Measurements from ENCODE around the gene LTBP1.

- TF ChIP-seq, protein P1, sequence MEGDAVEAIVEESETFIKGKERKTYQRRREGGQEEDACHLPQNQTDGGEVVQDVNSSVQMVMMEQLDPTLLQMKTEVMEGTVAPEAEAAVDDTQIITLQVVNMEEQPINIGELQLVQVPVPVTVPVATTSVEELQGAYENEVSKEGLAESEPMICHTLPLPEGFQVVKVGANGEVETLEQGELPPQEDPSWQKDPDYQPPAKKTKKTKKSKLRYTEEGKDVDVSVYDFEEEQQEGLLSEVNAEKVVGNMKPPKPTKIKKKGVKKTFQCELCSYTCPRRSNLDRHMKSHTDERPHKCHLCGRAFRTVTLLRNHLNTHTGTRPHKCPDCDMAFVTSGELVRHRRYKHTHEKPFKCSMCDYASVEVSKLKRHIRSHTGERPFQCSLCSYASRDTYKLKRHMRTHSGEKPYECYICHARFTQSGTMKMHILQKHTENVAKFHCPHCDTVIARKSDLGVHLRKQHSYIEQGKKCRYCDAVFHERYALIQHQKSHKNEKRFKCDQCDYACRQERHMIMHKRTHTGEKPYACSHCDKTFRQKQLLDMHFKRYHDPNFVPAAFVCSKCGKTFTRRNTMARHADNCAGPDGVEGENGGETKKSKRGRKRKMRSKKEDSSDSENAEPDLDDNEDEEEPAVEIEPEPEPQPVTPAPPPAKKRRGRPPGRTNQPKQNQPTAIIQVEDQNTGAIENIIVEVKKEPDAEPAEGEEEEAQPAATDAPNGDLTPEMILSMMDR (IDR thresholded peaks at IDR 0.05), result no peak
- TF ChIP-seq POLR2A (IDR thresholded peaks at IDR 0.05) (no peak), POLR2AphosphoS5 (IDR thresholded peaks at IDR 0.05; ENCODE audit: insufficient read depth in 1 of 2, low read depth in 1 of 2) (no peak)
These were observed 71.5 kb downstream of the LTBP1 start for GRCh38 chr2:33018271-33018670.

Measured in vagina (tissue), 2 donors.